H54 (cell line): ENCODE results near the gene BRD3OS.

Experiments used
- DNase-seq: peaks from one replicate; pipeline ENCODE4 v3.0.0; 2011; ENCODE audit warnings: low spot score, mixed read lengths; ENCODE audit not compliant: insufficient read length
- FAIRE-seq: peaks from 3 replicates; lab custom pipeline; 2011; peaks lifted over from hg19 to GRCh38; lab: Jason Lieb, UNC
- POLR2A ChIP-seq: IDR thresholded peaks from 2 replicates; pipeline ENCODE4 v1.6.1; 2011; ENCODE audit warnings: low read depth, mild to moderate bottlenecking, low read length

The BRD3OS gene

DNA sequence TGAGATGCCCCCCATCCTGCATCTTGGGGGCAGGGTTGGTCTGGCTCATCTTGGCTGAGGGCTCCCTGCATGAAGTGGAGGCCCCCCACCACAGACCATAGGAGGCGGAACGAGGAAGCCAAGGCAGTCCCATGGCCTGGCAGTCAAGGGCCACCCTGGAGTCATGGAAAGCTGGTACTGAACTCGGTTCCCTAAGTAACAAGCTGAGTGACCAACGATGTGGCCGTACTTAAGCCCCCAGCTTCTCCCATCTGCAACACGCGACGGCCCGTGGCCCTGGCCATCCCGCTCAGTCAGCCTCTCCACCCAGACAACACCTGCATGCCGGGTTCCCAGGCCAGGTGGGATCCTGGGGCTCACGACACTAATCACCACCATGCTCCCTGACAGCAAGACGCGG is 25.4 kb downstream of the BRD3OS start:
- FAIRE-seq (no peak), DNase-seq (no peak)
- TF ChIP-seq POLR2A, result no peak

GRCh38 chr9:134051319-134051718 is 26.0 kb downstream of the BRD3OS start:
- FAIRE-seq, result no peak

DNA sequence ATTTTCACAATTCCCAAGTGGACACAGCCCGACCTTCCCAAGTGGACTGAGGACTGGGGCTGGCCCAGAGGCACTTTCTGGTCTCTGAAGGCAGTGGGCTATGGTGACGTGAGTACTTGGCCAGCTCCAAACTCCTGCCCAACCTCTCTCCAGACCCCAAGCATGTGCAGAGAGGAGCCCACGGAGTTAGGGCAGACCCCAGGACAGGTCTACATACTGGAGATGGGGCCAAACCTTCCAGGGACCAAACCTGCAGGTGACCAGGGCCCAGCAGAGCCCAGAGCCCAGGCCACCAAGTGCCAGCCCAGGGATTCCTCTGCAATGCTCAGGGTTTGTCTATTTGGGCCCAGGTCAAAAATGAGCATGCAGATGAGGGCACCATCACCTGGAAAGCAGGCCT is 27.2 kb downstream of the BRD3OS start:
- FAIRE-seq, result no peak

More at GRCh38 chr9:134051319-134051718, 26.0 kb downstream of the BRD3OS start:
- TF ChIP-seq POLR2A, result no peak
- no peak for DNase-seq

GRCh38 chr9:134052941-134053340 is 27.7 kb downstream of the BRD3OS start:
- no peak for TF ChIP-seq POLR2A
- FAIRE-seq, result no peak
- no peak for DNase-seq

More for the DNA sequence above, 27.2 kb downstream of the BRD3OS start:
- no peak for DNase-seq
- TF ChIP-seq POLR2A, result no peak

DNA sequence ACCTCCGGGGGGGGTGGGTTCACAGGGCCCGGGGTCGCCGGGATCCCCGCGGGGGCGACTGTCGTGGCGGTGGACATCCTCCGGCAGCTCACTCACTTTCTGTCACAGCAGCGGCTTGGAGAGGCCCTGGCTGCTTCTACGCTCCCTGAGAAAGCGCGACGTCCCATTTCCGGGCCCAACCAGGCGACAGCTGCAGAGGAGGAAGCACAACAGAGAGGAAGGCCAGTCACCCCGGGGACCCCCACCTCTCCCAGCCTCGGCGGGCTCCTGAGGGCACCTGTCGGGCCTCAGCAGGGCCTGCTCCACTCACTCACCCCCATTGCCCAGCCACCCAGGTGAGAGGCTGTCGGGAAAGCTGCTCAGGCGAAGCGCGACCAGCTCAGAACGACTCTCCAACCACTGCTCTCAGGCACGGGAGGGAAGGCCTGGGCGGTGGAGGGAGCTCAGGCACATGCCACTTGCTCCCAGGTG is 28.2 kb downstream of the BRD3OS start:
- FAIRE-seq (no peak), DNase-seq (no peak)
- TF ChIP-seq POLR2A, result no peak

DNA sequence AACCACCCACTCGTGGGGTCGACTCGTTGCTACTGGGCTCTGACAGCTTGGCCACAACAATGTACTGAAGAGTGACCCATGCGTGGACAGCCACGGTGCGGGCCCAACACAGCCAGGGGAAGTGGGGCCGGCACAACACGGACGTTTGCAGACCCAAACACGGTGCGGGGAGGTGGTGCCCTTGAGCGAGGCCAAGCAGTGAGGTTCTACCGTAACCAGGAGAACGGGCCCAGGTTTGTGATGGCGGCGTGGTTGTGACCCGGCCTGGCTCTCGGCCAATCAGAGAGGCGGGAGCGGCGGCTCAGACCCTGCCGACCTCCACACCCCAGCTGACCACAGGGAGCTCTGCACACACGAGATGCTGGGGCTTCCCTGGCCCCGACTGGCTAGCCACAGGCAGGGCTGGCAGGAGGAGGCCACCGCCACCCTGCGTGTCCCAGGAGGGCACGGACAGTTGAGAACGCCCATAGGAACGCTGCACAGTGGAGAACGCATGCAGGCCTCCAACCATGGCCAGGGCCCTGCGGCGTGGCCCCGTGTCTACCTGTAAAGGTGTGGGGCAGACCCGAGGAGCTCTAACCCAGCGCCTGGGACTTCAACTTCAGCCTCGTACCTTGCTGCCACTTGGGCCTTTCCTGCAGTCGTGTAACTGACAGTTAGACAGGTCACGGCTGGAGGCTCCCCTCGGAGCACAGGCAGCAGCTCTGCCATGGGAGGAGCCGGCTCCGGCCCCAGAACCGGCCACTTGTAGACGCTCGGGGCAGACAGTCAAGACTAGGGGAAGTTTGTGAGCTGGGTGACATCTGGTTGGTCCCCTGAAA is 28.9 kb downstream of the BRD3OS start:
- no peak for TF ChIP-seq POLR2A
- FAIRE-seq (no peak), DNase-seq (no peak)

DNA sequence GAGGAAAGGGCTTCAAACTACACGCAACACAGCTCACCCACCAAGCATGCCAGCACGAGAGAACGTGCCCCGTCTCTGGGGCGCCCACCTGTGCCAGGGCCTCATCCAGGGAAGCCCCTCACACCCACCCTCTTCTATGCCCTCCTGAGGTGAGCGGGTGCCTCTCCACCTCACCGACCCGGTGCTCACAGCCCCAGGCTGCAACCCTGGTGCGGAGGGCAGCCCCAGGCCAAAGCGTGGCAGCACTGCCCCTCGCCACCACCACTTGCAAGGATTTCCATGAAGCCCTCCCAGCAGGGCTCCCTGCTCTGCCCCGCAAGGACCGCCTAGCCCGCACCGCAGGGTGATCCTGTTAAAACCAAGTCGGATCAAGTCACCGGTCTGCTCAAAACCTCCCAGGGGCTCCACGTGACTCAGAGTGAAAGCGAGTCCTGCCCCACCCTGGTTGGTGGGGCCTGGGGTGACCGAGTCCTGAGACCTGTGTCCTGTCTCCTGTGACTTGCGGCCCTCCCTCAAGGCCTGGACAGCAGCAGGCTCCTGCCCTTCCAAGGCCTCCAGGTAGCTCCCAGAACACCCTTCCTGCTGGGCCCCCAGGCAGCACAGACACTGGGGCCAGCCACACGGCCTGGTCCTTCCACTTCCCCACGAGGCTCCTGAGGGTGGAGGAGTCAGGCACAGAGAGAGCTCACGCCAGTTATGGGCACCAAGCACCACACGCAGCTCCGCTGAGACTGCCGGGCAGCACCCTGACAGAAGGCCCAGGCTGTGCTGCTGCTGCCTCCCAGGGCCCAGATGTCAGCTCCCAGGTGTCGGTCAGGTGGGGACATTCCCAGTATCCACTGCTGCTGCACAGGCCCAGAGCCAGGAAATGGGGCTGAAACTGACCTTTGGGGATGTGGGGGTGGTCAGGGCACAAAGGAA is 29.9 kb downstream of the BRD3OS start:
- FAIRE-seq, result no peak
- TF ChIP-seq POLR2A, result no peak

GRCh38 chr9:134055981-134056461 is 30.7 kb downstream of the BRD3OS start:
- DNase-seq (peak; percentile 98), FAIRE-seq (peak; percentile 86)
- no peak for TF ChIP-seq POLR2A

More for the DNA sequence above, 29.9 kb downstream of the BRD3OS start:
- no peak for DNase-seq

DNA sequence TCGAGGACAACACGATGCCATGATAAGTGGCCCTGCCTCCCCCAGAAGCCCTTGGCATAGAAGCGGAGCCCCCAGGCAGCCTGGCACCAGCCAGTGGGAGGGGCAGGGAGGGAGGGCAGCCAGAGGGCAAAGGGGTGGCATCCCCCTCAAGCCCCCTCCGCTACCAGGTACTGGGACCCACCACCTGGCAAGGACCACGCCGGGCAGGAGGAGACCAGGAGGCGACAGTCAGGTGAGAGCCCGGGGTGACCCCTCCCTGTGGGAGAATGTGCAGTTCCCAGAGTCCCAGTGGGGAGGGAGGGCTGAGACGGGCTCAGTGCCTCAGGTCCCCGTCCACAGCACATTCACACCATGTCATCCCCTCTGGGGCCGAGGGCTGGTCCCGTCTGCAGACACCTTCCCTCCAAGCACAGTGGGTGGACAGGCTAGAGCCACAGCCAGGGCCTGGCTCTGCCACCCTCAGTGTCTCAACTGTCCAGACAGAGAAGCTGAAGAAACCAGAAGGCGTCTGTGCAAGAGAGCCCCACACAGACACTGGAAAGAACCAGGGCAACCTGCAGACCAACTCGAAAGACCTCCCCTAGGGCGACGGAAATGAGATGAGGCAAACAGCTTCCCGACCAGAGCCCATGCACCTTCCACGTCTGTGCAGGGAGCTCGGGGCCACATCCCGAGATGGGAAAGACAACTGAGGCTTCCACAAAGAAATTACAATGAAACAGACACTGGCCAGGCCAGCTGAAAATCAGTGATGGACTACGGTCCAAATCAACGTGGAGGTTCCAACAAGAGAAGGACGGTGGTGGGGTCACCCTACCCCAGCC is 31.4 kb downstream of the BRD3OS start:
- FAIRE-seq (no peak), DNase-seq (no peak)
- TF ChIP-seq POLR2A, result no peak

GRCh38 chr9:134057307-134057657 is 32.0 kb downstream of the BRD3OS start:
- DNase-seq, result no peak
- TF ChIP-seq POLR2A, result no peak
- no peak for FAIRE-seq

DNA sequence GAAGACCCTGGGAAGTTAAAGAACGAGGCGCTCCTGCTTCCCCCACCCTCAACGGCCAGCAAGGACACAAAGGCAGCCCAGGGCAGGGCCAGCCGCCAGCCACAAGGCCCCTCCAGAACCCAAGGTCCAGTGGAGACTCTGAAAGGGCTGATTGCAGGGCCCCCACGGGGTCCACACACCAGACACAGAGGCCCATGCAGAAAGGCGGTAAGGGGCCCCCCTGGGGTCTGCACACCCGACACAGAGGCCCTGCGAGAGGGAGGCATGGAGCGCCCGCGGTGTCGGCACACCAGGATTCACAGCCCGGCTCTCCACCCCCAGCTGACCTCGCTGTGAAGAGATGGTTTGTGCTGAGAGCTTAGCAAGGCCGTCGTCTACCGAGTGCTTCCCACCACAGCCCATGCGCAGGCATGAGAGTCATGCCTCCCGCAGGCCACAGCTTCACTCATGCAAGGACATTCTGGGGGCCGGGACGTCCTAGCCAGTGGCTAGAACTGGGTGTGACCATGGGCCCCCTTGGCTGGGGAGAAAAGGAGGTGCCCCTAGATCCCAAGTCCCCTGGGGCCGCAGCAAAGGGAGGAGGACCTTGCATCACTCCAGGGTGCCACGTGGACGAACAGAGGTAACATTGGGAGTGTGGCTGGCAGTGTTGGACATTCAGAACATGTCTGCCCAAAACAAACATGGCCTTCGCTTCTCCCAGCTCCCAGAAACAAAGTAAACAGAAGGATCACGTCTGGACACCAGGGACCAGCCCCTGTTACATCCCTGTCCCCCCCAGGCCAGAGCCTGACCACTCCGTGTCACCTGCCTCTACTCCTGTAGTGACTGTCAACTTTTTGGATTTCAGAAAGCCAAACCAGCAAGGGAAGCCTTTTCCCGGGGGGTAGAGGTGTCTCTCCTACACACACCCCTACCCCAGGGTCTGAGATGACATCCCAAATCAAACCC is 32.7 kb downstream of the BRD3OS start:
- FAIRE-seq, result no peak

DNA sequence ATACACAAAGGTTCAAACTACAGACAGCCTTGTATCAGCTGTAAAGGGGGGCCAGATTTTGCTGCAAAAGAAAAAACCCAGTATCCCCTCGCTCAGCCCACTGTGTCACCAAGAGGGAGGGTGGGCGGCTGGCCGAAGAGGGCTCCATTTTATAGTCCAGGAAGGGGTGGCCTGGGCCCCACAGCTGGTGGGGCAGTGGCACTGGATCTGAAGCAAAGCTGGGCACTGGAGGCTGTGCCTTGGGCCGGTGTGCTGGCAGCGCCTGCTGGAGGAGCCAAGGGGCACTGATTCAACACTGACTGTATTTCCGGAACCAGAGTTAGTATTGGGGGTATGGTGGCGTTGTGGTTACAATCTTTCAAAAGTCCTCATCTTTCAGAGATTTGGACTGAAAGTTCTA is 33.4 kb downstream of the BRD3OS start:
- TF ChIP-seq POLR2A, result no peak
- peak; percentile 95 for FAIRE-seq

More for the DNA sequence above, 32.7 kb downstream of the BRD3OS start:
- DNase-seq, result no peak
- no peak for TF ChIP-seq POLR2A

More for the DNA sequence above, 33.4 kb downstream of the BRD3OS start:
- peak; percentile 96 for DNase-seq
